ENCODE data around the gene COL23A1. TPM values are rescaled to one million over a fixed set of nuclear protein-coding genes. Genes with fewer than 3 reads are reported as not detected.

COL23A1 gene
- total and polyA plus RNA-seq, 2 of the 13 experiments (the other 11 are each of a cell fraction or from before 2014, with no cell fraction given), result not detected

DNA sequence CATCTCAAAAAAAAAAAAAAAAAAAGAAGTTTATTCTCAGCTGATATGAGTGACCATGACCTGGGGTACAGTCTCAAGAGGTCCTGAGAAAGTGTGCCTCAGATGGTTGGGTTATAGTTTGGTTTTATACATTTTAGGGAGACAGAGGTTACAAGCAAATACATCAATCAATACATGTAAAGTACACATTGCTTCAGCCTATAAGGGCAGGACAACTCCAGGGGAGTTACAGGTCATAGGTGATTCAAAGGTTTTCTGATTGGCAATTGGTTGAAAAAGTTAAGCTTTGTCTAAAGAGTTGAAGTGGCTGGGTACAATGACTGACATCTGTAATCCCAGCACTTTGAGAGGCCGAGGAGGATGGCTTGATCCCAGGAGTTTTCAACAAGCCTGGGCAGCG is 400.8 kb downstream of the COL23A1 start:
- peak; percentile 56; the same call in 2 of the 3 replicates for ATAC-seq
- no peak for FAIRE-seq
- no peak overlapping the region for H3K9ac ChIP-seq (ENCODE audit: insufficient read depth, low read depth, low read length)
- H3K4me3 ChIP-seq (replicated peaks in 1 of 3; ENCODE audit: insufficient read depth in 1 of 3, low read depth in 2 of 3, low read length in 3 of 3), result no peak overlapping the region
- no peak overlapping the region for H3K4me2 ChIP-seq (ENCODE audit: low read depth, low read length)
- ChIA-PET CTCF (ENCODE audit: low intra/inter-chr PET ratio, low total read pairs) (no interaction called here), POLR2A (interaction anchor here (1.6 kb wide), 1 partner anchor 15 kb away, joined by 11 read pairs; the partner anchor contains the start of gene HNRNPAB)
- WGBS (ENCODE audit: low lambda C conversion rate), result 0% methylated on average over 2 of the region's 2 CpGs
- no peak for DNase-seq (ENCODE audit: low spot score)
- intact Hi-C loops (cut with micrococcal nuclease; ENCODE audit: unreplicated experiment) (no loop called here), in situ Hi-C loops (cut with HindIII; ENCODE audit: extremely low pct_ligation_motif_present, low pct_unique_long_range_greater_than_20kb) (no loop called here)
- H3K27me3 ChIP-seq (ENCODE audit: control insufficient read depth in 1 of 2, insufficient read depth in 2 of 2, low read length in 2 of 2), result peaks cover 0 to 13% of the 10 kb centered on the region in 2 experiments; a peak in 2 of 5 replicates
- peaks cover 2% of the 10 kb centered on the region; the same call in 1 of the 2 replicates for H3K4me1 ChIP-seq (ENCODE audit: insufficient read depth, low read length)
- no peaks in the 10 kb centered on the region for H3K9me3 ChIP-seq (ENCODE audit: low read length)
- no peaks in the 10 kb centered on the region for H3K79me2 ChIP-seq (ENCODE audit: insufficient read depth, low read length)
- no peak overlapping the region for H2AFZ ChIP-seq (ENCODE audit: low read length)
- no peak overlapping the region for H3K27ac ChIP-seq (ENCODE audit: extremely low read length, insufficient read depth, low read length)
- TF ChIP-seq NR2C2 (CRISPR knock-in tag; IDR thresholded peaks at IDR 0.05; ENCODE audit: borderline replicate concordance) (0 out of 2 replicates have a peak, but pooled peaks have one; percentile 34), ZNF138 (CRISPR knock-in tag; IDR thresholded peaks at IDR 0.05; ENCODE audit: low read depth) (no peak)
- H3K36me3 ChIP-seq (replicated peaks in 1 of 2; ENCODE audit: control insufficient read depth in 1 of 2, insufficient read depth in 2 of 2, low read length in 2 of 2), result no peaks in the 10 kb centered on the region
- BruUV-seq (replicated peaks), result no TSS peak
- H4K20me1 ChIP-seq (ENCODE audit: insufficient read depth, low read length), result no peaks in the 10 kb centered on the region

Small RNAs within 50 kb of the gene (small RNA-seq; reads per million reads assigned to genes)
- 0 reads per million in 3 experiments for gene RN7SKP70 (ENCODE audit: insufficient read depth in 2 of 3, insufficient read length in 3 of 3, low read depth in 2 of 3, low replicate concordance in 1 of 3)
- gene RN7SL646P (ENCODE audit: insufficient read depth in 2 of 3, insufficient read length in 3 of 3, low read depth in 2 of 3, low replicate concordance in 1 of 3), result 0 reads per million in 3 experiments

Other genes starting within 250 kb of the COL23A1 start
- gene CLK4, start 36.7 kb upstream of the COL23A1 start, total RNA-seq (2016; rRNA removed; fragmentation: Illumina TruSeq; extraction: Trizol), result 9.5 and 18.4 TPM in 2 replicates
- 15.4 and 17.7 TPM in 2 replicates for gene CLK4, start 36.7 kb upstream of the COL23A1 start, polyA plus RNA-seq (2011; rRNA removed)
- 3.1 TPM in 2 replicates for gene ZNF354A, start 140.3 kb upstream of the COL23A1 start, total RNA-seq (2016; rRNA removed; fragmentation: Illumina TruSeq; extraction: Trizol)
- gene ZNF354A, start 140.3 kb upstream of the COL23A1 start, polyA plus RNA-seq (2011; rRNA removed), result 2.9 TPM in 2 replicates